ENCODE data around the gene SMPD3. TPM values are rescaled to one million over a fixed set of nuclear protein-coding genes. Genes with fewer than 3 reads are reported as not detected.
A peak's percentile ranks its signal among the peaks of the same experiment; 100 is the strongest.

SMPD3 gene
- total RNA-seq, 2 experiments from 2014 or later: 4.1 to 4.6 TPM

DNA sequence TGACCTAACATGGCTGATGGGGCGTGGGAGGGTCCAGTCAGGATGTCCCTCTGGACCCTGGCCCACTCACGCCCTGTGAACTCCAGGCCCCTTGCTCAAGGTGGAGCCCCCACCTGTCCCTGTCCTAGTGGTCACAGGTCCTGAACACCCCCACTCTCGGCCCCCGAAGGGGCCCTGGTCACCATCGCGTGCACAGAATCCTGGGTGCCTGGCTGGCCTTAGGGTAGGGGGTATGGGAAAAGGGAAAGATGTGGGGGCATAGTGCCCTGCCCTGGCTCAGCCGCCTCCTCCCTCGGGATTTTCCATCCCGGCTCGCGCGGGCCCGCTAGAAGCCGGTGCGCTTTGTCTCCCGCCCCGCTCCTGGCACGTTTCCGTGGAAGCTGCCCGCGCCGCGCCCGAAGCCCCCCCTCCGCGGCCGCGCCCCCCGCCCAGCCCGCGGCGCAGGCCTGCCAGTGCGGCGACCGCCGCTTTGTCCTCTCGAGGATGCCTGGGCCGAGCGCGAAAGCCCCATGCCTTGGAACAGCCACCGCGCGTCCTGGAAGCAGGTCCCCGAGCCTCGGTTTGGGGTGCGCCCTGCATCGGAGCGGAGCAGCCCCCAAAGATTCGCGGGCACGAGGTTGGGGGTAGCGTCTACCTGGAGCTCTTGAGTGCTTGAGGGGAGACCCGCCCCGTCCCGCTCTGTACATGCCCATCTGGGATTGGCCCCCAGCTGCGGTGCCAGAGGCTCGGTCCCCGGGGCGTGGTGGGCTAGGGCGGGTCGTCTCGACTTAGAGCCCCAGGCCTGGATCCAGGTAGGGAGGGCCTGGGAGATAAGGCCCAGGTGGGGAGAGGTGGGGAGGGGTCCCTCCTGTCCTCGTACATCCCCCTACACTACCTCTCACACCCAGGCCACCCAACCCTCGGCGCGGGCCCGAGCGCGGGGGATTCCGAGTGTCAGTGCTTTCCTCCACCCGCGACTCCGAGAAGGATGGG, 1.3 kb downstream of the SMPD3 start:
- no peak overlapping the region for H3K4me3 Mint-ChIP-seq
- ChIA-PET CTCF (interaction anchor here (0.6 to 1.1 kb wide), 2 partner anchors 23 to 64 kb away, joined by 3 read pairs; no protein-coding TSS in a partner anchor), POLR2A (no interaction called here)

DNA sequence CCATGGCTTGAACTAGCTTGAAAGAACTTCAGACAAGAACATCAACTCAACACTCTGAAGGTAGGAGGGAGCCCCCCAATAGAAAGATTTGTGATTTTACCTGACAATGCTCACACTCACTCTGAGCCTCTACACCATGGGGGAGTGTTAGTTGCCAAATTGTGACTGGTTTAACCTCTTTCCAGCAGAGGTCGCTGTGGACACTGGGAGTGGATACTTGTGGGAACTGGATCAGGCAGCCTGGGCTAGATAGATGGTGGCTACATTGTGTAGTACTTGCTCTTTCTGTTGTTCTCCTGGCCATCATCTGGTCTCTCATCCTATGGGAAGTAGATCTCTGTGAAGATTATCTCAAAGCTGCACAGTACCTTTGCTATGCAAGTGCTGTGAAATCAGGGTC, 2.9 kb downstream of the SMPD3 start:
- Mint-ChIP-seq H3K4me1 (peaks cover 16% of the 10 kb centered on the region), H3K27me3 (peaks cover 55% of the 10 kb centered on the region), H3K27ac (no peak overlapping the region), H3K36me3 (ENCODE audit: low read depth) (no peaks in the 10 kb centered on the region), H3K9me3 (no peaks in the 10 kb centered on the region), H3K4me3 (no peak overlapping the region)
- DNase-seq: peak; percentile 80
- POLR2A ChIA-PET: no interaction called here
- CTCF ChIA-PET: interaction anchor here (1.2 to 2.7 kb wide), 3 partner anchors 27 to 75 kb away, joined by 4 to 6 read pairs (median 5); no protein-coding TSS in a partner anchor

More for the DNA sequence above, 1.3 kb downstream of the SMPD3 start:
- Mint-ChIP-seq H3K9me3 (no peaks in the 10 kb centered on the region), H3K27me3 (peaks cover 48% of the 10 kb centered on the region), H3K36me3 (ENCODE audit: low read depth) (no peaks in the 10 kb centered on the region), H3K27ac (no peak overlapping the region), H3K4me1 (peaks cover 16% of the 10 kb centered on the region)
- no peak for DNase-seq

- no peak overlapping the region for H3K4me3 Mint-ChIP-seq
- H3K36me3 Mint-ChIP-seq (ENCODE audit: low read depth): no peaks in the 10 kb centered on the region
- H3K9me3 Mint-ChIP-seq: no peaks in the 10 kb centered on the region
- CTCF ChIA-PET: interaction anchor here (1.0 to 2.7 kb wide), 7 partner anchors 10 to 77 kb away, joined by 3 to 6 read pairs (median 4); no protein-coding TSS in a partner anchor
- peaks cover 13% of the 10 kb centered on the region for H3K4me1 Mint-ChIP-seq
- no peak overlapping the region for H3K27ac Mint-ChIP-seq
- POLR2A ChIA-PET: no interaction called here
- peaks cover 60% of the 10 kb centered on the region for H3K27me3 Mint-ChIP-seq
- peak; percentile 28 for DNase-seq
Measured at GRCh38 chr16:68444056-68444657, 4.2 kb downstream of the SMPD3 start.

- no peak overlapping the region for H3K27ac Mint-ChIP-seq
- no peak overlapping the region for H3K4me3 Mint-ChIP-seq
- peaks cover 10% of the 10 kb centered on the region for H3K9me3 Mint-ChIP-seq
- ChIA-PET POLR2A (no interaction called here), CTCF (no interaction called here)
- H3K36me3 Mint-ChIP-seq (ENCODE audit: low read depth): no peaks in the 10 kb centered on the region
- peaks cover 29% of the 10 kb centered on the region for H3K27me3 Mint-ChIP-seq
- no peak for DNase-seq
- H3K4me1 Mint-ChIP-seq: peaks cover 16% of the 10 kb centered on the region
Measured at GRCh38 chr16:68436581-68436980, 11.7 kb downstream of the SMPD3 start.

GRCh38 chr16:68434624-68435210, 13.6 kb downstream of the SMPD3 start:
- H3K27me3 Mint-ChIP-seq: peaks cover 19% of the 10 kb centered on the region
- H3K4me1 Mint-ChIP-seq: peaks cover 16% of the 10 kb centered on the region
- H3K4me3 Mint-ChIP-seq: no peak overlapping the region
- ChIA-PET POLR2A (no interaction called here), CTCF (interaction anchor here (0.8 to 1.7 kb wide), 4 partner anchors 13 to 146 kb away, joined by 3 to 7 read pairs (median 4); no protein-coding TSS in a partner anchor)
- peaks cover 10% of the 10 kb centered on the region for H3K9me3 Mint-ChIP-seq
- H3K36me3 Mint-ChIP-seq (ENCODE audit: low read depth): no peaks in the 10 kb centered on the region
- DNase-seq: peak; percentile 19
- peak overlapping the region; percentile 67 for H3K27ac Mint-ChIP-seq

- Mint-ChIP-seq H3K36me3 (ENCODE audit: low read depth) (no peaks in the 10 kb centered on the region), H3K4me3 (no peak overlapping the region), H3K9me3 (peaks cover 10% of the 10 kb centered on the region), H3K27me3 (peaks cover 5% of the 10 kb centered on the region), H3K27ac (no peak overlapping the region), H3K4me1 (peaks cover 16% of the 10 kb centered on the region)
- ChIA-PET POLR2A (no interaction called here), CTCF (interaction anchor here (0.6 to 1.7 kb wide), 2 partner anchors 11 to 437 kb away, joined by 3 to 7 read pairs; no protein-coding TSS in a partner anchor)
- DNase-seq: no peak
Measured at GRCh38 chr16:68433316-68433715, 15.0 kb downstream of the SMPD3 start.

- no peak overlapping the region for H3K4me3 Mint-ChIP-seq
Measured at GRCh38 chr16:68432701-68433100, 15.6 kb downstream of the SMPD3 start.

GRCh38 chr16:68429076-68429854, 19.0 kb downstream of the SMPD3 start:
- no peak for DNase-seq
- Mint-ChIP-seq H3K4me3 (no peak overlapping the region), H3K4me1 (peaks cover 15% of the 10 kb centered on the region), H3K27ac (no peak overlapping the region), H3K36me3 (ENCODE audit: low read depth) (no peaks in the 10 kb centered on the region), H3K27me3 (no peaks in the 10 kb centered on the region), H3K9me3 (no peaks in the 10 kb centered on the region)
- ChIA-PET POLR2A (no interaction called here), CTCF (no interaction called here)

More at GRCh38 chr16:68432701-68433100, 15.6 kb downstream of the SMPD3 start:
- Mint-ChIP-seq H3K27ac (no peak overlapping the region), H3K9me3 (peaks cover 10% of the 10 kb centered on the region), H3K4me1 (peaks cover 16% of the 10 kb centered on the region), H3K36me3 (ENCODE audit: low read depth) (no peaks in the 10 kb centered on the region), H3K27me3 (peaks cover 4% of the 10 kb centered on the region)
- no peak for DNase-seq
- ChIA-PET POLR2A (no interaction called here), CTCF (interaction anchor here (1.8 kb wide), 1 partner anchor 12 kb away, joined by 7 read pairs; no protein-coding TSS in a partner anchor)

GRCh38 chr16:68427649-68428303, 20.5 kb downstream of the SMPD3 start:
- Mint-ChIP-seq H3K27me3 (no peaks in the 10 kb centered on the region), H3K4me1 (peaks cover 10% of the 10 kb centered on the region), H3K27ac (peak overlapping the region; percentile 44), H3K4me3 (no peak overlapping the region), H3K36me3 (ENCODE audit: low read depth) (no peaks in the 10 kb centered on the region), H3K9me3 (no peaks in the 10 kb centered on the region)
- no peak for DNase-seq
- CTCF ChIA-PET: interaction anchor here (0.6 to 1.0 kb wide), 2 partner anchors 9 to 11 kb away, joined by 3 read pairs; no protein-coding TSS in a partner anchor
- POLR2A ChIA-PET: no interaction called here

- no peaks in the 10 kb centered on the region for H3K27me3 Mint-ChIP-seq
- ChIA-PET CTCF (interaction anchor here (0.6 to 1.4 kb wide), 2 partner anchors 25 to 84 kb away, joined by 3 read pairs; no protein-coding TSS in a partner anchor), POLR2A (no interaction called here)
- no peak overlapping the region for H3K27ac Mint-ChIP-seq
- H3K4me1 Mint-ChIP-seq: peaks cover 10% of the 10 kb centered on the region
- no peaks in the 10 kb centered on the region for H3K36me3 Mint-ChIP-seq (ENCODE audit: low read depth)
- no peak overlapping the region for H3K4me3 Mint-ChIP-seq
- no peak for DNase-seq
- H3K9me3 Mint-ChIP-seq: no peaks in the 10 kb centered on the region
Measured at GRCh38 chr16:68426347-68426652, 22.0 kb downstream of the SMPD3 start.

DNA sequence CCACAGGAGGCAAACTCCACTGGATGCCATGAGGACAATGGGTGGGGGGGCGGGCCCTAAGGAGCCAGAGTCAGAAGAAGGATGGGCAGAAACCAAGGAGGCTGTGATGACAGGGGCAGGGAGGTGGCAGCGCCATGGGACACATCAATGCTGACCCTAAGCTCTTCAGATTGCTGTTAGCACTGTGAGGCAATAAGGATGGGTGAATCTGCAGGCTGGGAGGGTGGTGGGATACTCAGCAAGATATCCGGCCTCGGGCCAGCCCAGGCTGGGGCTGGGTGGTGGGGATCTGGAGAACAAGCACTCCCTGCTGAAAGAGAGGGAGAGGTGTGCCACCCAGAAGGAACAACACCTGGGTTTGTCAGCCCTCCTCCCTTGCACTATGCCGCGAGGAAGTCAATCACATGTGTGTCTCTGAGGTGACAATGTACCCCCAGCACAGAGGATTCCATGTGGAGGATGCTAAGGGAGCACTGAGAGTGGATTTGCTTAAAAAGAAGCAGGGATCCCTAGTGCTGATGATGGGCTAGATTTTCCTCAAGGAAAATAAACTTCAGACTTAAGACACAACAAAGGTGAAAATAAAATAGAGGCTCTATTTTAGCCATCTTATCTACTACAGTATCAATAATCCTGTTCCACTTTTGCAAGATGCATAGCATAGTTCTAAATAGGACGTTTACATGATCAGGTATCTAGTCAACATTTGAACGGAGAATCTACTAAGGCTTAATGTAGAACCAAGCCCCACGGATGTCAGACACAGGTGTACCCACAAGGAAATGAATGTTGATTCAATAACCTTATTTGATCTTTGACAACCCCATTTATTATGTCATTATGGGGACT, 22.6 kb downstream of the SMPD3 start:
- Mint-ChIP-seq H3K9me3 (no peaks in the 10 kb centered on the region), H3K4me3 (no peak overlapping the region), H3K27ac (no peak overlapping the region), H3K27me3 (no peaks in the 10 kb centered on the region), H3K36me3 (ENCODE audit: low read depth) (no peaks in the 10 kb centered on the region), H3K4me1 (peaks cover 10% of the 10 kb centered on the region)
- ChIA-PET POLR2A (no interaction called here), CTCF (interaction anchor here (0.6 to 1.5 kb wide), 4 partner anchors 18 to 95 kb away, joined by 3 to 4 read pairs (median 3); no protein-coding TSS in a partner anchor)
- no peak for DNase-seq
